ENCODE measurements around the gene GATA3. TPM values are rescaled to one million over a fixed set of nuclear protein-coding genes. Genes with fewer than 3 reads are reported as not detected.

The GATA3 gene
- total and polyA plus RNA-seq, 2 experiments from 2014 or later = 2.4 to 15.4 TPM

DNA sequence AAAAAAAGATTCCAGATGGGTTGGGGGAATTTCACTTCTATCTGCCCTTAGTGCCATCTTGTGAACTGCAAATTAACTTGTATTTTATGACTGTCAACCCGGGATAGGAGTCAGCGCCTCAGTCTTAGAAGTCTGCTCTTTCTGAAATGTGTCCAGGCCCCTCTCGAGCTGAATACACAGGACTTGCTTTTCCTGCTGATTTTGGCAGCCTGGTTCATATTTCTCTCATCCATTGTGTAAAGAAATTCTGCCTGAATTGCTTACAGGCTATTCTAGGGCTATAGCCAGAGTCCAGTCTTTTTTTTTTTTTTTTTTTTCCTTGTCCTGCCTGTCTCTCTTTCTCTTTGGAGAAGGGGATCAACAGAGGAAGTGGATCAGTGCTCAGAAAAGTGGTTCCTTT is 24.6 kb downstream of the GATA3 start:
- 83% methylated on average over 3 of the region's 3 CpGs for WGBS (ENCODE audit: low lambda C conversion rate, missing lambda C conversion rate)
- H2AFZ ChIP-seq = no peak overlapping the region

DNA sequence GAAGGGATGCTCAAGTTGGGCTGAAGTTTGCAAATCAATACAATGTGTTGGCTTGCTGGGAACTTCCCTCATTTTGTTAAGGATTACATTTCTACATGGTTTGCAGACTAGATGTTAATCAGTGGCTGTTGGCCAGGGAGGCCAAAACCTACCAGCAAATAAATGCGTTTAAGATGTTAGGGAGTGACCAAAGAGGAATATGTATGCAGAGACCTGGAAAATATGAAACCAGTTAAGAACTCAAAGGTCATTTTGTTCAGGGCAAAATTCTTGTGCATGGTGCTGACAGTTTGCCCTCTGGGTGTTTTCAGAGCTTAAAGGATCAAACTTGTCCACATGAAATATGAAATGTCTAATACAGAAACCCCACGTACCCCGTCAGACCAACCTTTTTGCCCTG is 30.3 kb downstream of the GATA3 start:
- Histone ChIP-seq H3K4me3 (no peak overlapping the region), H3K4me1 (ENCODE audit: insufficient read depth) (no peaks in the 10 kb centered on the region)

More for the DNA sequence above, 24.6 kb downstream of the GATA3 start:
- H4K20me1 ChIP-seq (ENCODE audit: insufficient read depth, poor library complexity, severe bottlenecking) = no peaks in the 10 kb centered on the region
- H3K4me3 ChIP-seq = no peak overlapping the region
- DNase-seq (ENCODE audit: low spot score) = no peak
- H3K27me3 ChIP-seq = no peaks in the 10 kb centered on the region
- H3K36me3 ChIP-seq (replicated peaks; ENCODE audit: insufficient read depth, low read depth) = no peaks in the 10 kb centered on the region
- H3K9me2 ChIP-seq (replicated peaks; ENCODE audit: insufficient read depth) = no peaks in the 10 kb centered on the region
- no peaks in the 10 kb centered on the region for H3K79me2 ChIP-seq
- no peak overlapping the region for H3K4me2 ChIP-seq
- H3K4me1 ChIP-seq (ENCODE audit: insufficient read depth) = no peaks in the 10 kb centered on the region
- TF ChIP-seq CTCF (IDR thresholded peaks at IDR 0.05; ENCODE audit: poor library complexity) = no peak
- H3K9me3 ChIP-seq (ENCODE audit: low read depth) = no peaks in the 10 kb centered on the region
- no peak overlapping the region for H3K27ac ChIP-seq

DNA sequence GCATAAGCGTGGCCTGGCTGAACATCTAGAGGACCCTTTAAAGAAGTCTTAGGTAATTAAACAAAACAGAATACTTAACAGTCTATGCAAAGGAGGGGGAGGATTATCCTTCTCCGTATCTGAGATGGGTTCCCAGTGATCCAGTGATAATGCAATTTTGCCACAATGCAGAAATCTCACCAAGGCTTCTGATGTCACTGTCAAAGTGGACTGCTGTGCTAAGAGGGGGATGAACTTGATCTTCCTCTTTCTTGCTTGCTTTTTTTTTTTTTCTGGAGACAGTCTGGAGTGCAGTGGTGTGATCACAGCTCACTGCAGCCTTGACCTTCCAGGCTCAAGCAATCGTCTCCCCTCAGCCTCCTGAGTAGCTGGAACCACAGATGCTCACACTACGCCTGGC is 30.8 kb downstream of the GATA3 start:
- Histone ChIP-seq H3K27me3 (no peaks in the 10 kb centered on the region), H3K9me3 (ENCODE audit: low read depth) (no peaks in the 10 kb centered on the region), H3K9me2 (replicated peaks; ENCODE audit: insufficient read depth) (no peaks in the 10 kb centered on the region), H4K20me1 (ENCODE audit: insufficient read depth, poor library complexity, severe bottlenecking) (no peaks in the 10 kb centered on the region), H3K79me2 (no peaks in the 10 kb centered on the region), H3K27ac (no peak overlapping the region), H3K4me1 (ENCODE audit: insufficient read depth) (no peaks in the 10 kb centered on the region), H2AFZ (no peak overlapping the region), H3K4me3 (no peak overlapping the region), H3K4me2 (no peak overlapping the region), H3K36me3 (replicated peaks; ENCODE audit: insufficient read depth, low read depth) (no peaks in the 10 kb centered on the region)
- DNase-seq (ENCODE audit: low spot score) = no peak
- WGBS (ENCODE audit: low lambda C conversion rate, missing lambda C conversion rate) = 63% methylated on average over 4 of the region's 4 CpGs
- TF ChIP-seq EZH2phosphoT487 (IDR thresholded peaks at IDR 0.05; ENCODE audit: low read depth, severe bottlenecking, unreplicated experiment) (no peak), CTCF (IDR thresholded peaks at IDR 0.05; ENCODE audit: poor library complexity) (no peak), EZH2 (IDR thresholded peaks at IDR 0.05; ENCODE audit: borderline replicate concordance) (no peak)

More for the DNA sequence above, 30.3 kb downstream of the GATA3 start:
- Histone ChIP-seq H4K20me1 (ENCODE audit: insufficient read depth, poor library complexity, severe bottlenecking) (no peaks in the 10 kb centered on the region), H3K27ac (no peak overlapping the region), H3K9me2 (replicated peaks; ENCODE audit: insufficient read depth) (no peaks in the 10 kb centered on the region), H3K9me3 (ENCODE audit: low read depth) (no peaks in the 10 kb centered on the region), H3K79me2 (no peaks in the 10 kb centered on the region), H3K27me3 (no peaks in the 10 kb centered on the region), H2AFZ (no peak overlapping the region), H3K4me2 (no peak overlapping the region), H3K36me3 (replicated peaks; ENCODE audit: insufficient read depth, low read depth) (no peaks in the 10 kb centered on the region)
- DNase-seq (ENCODE audit: low spot score) = no peak
- 30% methylated on average over 3 of the region's 3 CpGs for WGBS (ENCODE audit: low lambda C conversion rate, missing lambda C conversion rate)
- TF ChIP-seq EZH2 (IDR thresholded peaks at IDR 0.05; ENCODE audit: borderline replicate concordance) = no peak
- TF ChIP-seq CTCF (IDR thresholded peaks at IDR 0.05; ENCODE audit: poor library complexity) = no peak
- TF ChIP-seq EZH2phosphoT487 (IDR thresholded peaks at IDR 0.05; ENCODE audit: low read depth, severe bottlenecking, unreplicated experiment) = no peak

DNA sequence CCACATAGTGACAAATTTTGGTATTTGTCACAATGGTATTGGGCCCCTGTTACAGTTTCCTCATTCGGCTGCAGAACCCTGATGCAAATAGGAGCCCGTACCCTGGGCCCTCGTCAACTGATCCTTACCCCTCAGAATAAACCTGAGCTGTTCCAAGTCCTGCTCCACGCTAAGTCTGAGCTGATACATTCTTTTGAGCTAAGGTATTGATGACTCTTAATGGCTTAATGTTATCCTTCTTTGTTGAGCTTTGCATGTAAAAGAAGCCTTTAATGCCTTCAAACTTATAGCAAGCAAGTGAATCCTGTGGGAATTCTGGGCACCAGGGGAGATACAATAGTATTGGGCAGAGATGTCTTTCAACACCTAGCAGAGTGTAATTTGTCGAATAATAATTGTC is 31.8 kb downstream of the GATA3 start:
- Histone ChIP-seq H3K4me2 (no peak overlapping the region), H3K27me3 (no peaks in the 10 kb centered on the region), H3K9me3 (ENCODE audit: low read depth) (no peaks in the 10 kb centered on the region), H3K27ac (no peak overlapping the region), H2AFZ (no peak overlapping the region), H3K9me2 (replicated peaks; ENCODE audit: insufficient read depth) (no peaks in the 10 kb centered on the region), H4K20me1 (ENCODE audit: insufficient read depth, poor library complexity, severe bottlenecking) (no peaks in the 10 kb centered on the region), H3K36me3 (replicated peaks; ENCODE audit: insufficient read depth, low read depth) (no peaks in the 10 kb centered on the region), H3K4me3 (no peak overlapping the region), H3K79me2 (no peaks in the 10 kb centered on the region), H3K4me1 (ENCODE audit: insufficient read depth) (no peaks in the 10 kb centered on the region)
- DNase-seq (ENCODE audit: low spot score) = no peak
- TF ChIP-seq CTCF (IDR thresholded peaks at IDR 0.05; ENCODE audit: poor library complexity) (no peak), EZH2phosphoT487 (IDR thresholded peaks at IDR 0.05; ENCODE audit: low read depth, severe bottlenecking, unreplicated experiment) (no peak), EZH2 (IDR thresholded peaks at IDR 0.05; ENCODE audit: borderline replicate concordance) (no peak)
- WGBS (ENCODE audit: low lambda C conversion rate, missing lambda C conversion rate) = 90% methylated on average over 5 of the region's 5 CpGs

Measured in hepatocyte (in vitro differentiated cells).